Muscle layer of duodenum (tissue), 2 donors: ENCODE results near the gene SMIM5.

Experiments used
- H3K27ac ChIP-seq: one replicate; pipeline ENCODE4 v1.7.0; 2013; ENCODE audit warnings: mild to moderate bottlenecking, low read length
- H3K27me3 ChIP-seq: one replicate; pipeline ENCODE4 v1.7.0; 2013; ENCODE audit warnings: low read depth, mild to moderate bottlenecking, control low read depth, low read length
- H3K36me3 ChIP-seq, 2 donors: one replicate each; pipeline ENCODE4 v1.7.0; 2013; ENCODE audit warnings: low read length in 2 of 2, control low read depth in 1 of 2, mild to moderate bottlenecking in 1 of 2; ENCODE audit not compliant: insufficient read depth in 2 of 2, control insufficient read depth in 1 of 2
- H3K4me1 ChIP-seq, 2 donors: one replicate each; pipeline ENCODE4 v1.7.0; 2013; ENCODE audit warnings: low read length in 2 of 2, mild to moderate bottlenecking in 2 of 2, control low read depth in 1 of 2, moderate library complexity in 1 of 2; ENCODE audit not compliant: insufficient read depth in 2 of 2, control insufficient read depth in 1 of 2
- H3K4me3 ChIP-seq, 2 donors: one replicate each; pipeline ENCODE4 v1.7.0; 2013; ENCODE audit warnings: low read length in 2 of 2, low read depth in 1 of 2, mild to moderate bottlenecking in 1 of 2
- H3K9me3 ChIP-seq, 2 donors: one replicate each; pipeline ENCODE4 v1.7.0; 2013; ENCODE audit warnings: low read length in 2 of 2, control low read depth in 1 of 2, mild to moderate bottlenecking in 1 of 2; ENCODE audit not compliant: control insufficient read depth in 1 of 2
- donor health status: healthy.

Gene SMIM5

GRCh38 chr17:75661531-75661930 is 28.3 kb downstream of the SMIM5 start:
- no peak overlapping the region for H3K4me3 ChIP-seq
- no peaks in the 10 kb centered on the region for H3K9me3 ChIP-seq
- H3K27ac ChIP-seq: no peak overlapping the region
- H3K36me3 ChIP-seq: peaks cover 24 to 59% of the 10 kb centered on the region in 2 donors
- no peaks in the 10 kb centered on the region for H3K27me3 ChIP-seq
- peaks cover 7 to 10% of the 10 kb centered on the region in 2 donors for H3K4me1 ChIP-seq

- Histone ChIP-seq H3K9me3 (no peaks in the 10 kb centered on the region), H3K36me3 (peaks cover 24 to 52% of the 10 kb centered on the region in 2 donors), H3K27me3 (no peaks in the 10 kb centered on the region), H3K4me3 (no peak overlapping the region), H3K27ac (no peak overlapping the region), H3K4me1 (peaks cover 7 to 10% of the 10 kb centered on the region in 2 donors)
Observed at GRCh38 chr17:75662511-75662910, 29.3 kb downstream of the SMIM5 start.

- H3K36me3 ChIP-seq: peaks cover 21 to 51% of the 10 kb centered on the region in 2 donors
- H3K27ac ChIP-seq: no peak overlapping the region
- no peaks in the 10 kb centered on the region for H3K27me3 ChIP-seq
- H3K4me3 ChIP-seq: no peak overlapping the region
- peaks cover 17 to 20% of the 10 kb centered on the region in 2 donors for H3K4me1 ChIP-seq
- H3K9me3 ChIP-seq: no peaks in the 10 kb centered on the region
Observed at GRCh38 chr17:75664099-75664549, 30.9 kb downstream of the SMIM5 start.

- peaks cover 17 to 20% of the 10 kb centered on the region in 2 donors for H3K4me1 ChIP-seq
- H3K36me3 ChIP-seq: peaks cover 23 to 53% of the 10 kb centered on the region in 2 donors
- H3K27ac ChIP-seq: peak overlapping the region; percentile 95
- no peaks in the 10 kb centered on the region for H3K27me3 ChIP-seq
- H3K9me3 ChIP-seq: no peaks in the 10 kb centered on the region
- peak overlapping the region; percentile 79 to 96 for H3K4me3 ChIP-seq
Observed at GRCh38 chr17:75665981-75666380, 32.7 kb downstream of the SMIM5 start.

DNA sequence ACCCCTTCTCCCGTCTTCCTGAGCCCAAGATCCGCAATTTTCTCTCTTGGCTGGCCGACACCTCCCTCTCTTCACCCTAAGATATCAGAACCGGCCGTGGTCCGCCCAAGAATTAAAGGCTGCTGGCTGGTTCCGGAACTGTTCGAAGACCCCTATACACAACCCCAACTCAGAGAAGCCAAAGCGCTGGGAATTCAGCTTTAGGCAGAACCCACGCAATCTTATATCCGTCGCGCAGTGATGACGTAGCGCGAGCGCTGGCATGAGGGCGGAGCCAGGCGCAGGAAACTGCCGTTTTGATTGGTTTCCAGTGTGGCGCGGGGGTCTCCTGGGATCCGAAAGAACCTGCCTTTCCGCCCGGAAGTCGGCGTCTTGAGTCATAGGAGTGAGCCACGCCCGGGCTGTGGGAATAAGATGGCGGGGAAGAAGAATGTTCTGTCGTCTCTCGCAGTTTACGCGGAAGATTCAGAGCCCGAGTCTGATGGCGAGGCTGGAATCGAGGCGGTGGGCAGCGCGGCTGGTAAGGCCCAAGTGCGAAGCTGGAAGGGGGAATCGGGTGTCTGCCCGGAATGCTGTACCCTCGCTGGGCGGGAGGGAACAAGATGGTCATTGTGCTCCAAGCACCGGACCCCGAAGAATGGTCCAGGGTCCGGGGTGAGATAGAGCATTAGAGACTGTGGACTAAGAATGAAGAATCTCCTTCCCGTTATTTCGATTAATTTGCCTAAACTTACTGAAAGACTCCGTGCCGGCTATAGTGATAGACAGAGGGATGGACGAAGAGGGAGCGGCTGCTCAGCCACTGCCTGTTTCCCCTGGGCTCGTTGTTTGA is 33.9 kb downstream of the SMIM5 start, which contains the start of the genes RECQL5 and SAP30BP:
RECQL5 (minus strand) TSS at position 196 of the 832 bp plus-strand sequence. CDS start 597 bp downstream, outside the sequence.
SAP30BP (plus strand) TSS at position 380 of the 832 bp plus-strand sequence; CDS start at position 415, 35 bp downstream.
- H3K4me3 ChIP-seq: peak within 1 kb of the TSS; percentile 79 to 96

DNA sequence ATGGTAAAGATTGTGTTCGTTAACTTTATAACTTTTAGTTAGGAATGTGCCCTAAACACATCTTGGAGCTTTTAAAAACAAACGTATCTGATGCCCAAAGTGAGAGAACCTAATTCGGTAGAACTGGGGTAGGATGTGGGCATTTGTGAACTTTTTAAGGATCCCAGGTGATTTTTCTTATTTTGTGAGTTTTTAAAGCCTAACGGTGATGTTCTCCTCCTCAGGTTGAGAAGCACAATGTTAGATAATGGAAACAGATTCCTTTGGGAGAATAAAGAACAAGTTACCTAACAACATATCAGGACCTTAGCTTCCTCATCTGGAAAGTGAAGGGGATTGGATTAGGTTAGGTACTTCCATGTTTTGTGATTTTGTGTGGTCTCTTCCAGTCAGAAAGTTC is 34.6 kb downstream of the SMIM5 start:
- H3K27ac ChIP-seq: peak overlapping the region; percentile 95
- peaks cover 22 to 52% of the 10 kb centered on the region in 2 donors for H3K36me3 ChIP-seq
- H3K27me3 ChIP-seq: no peaks in the 10 kb centered on the region
- peak overlapping the region; percentile 79 to 96 for H3K4me3 ChIP-seq
- no peaks in the 10 kb centered on the region for H3K9me3 ChIP-seq
- peaks cover 17 to 20% of the 10 kb centered on the region in 2 donors for H3K4me1 ChIP-seq

More for the DNA sequence above, 33.9 kb downstream of the SMIM5 start, which contains the start of the genes RECQL5 and SAP30BP:
- Histone ChIP-seq H3K9me3 (no peaks in the 10 kb centered on the region), H3K27me3 (no peaks in the 10 kb centered on the region), H3K27ac (peak within 1 kb of the TSS; percentile 95), H3K4me1 (peaks cover 17 to 20% of the 10 kb centered on the region in 2 donors), H3K36me3 (peaks cover 22 to 53% of the 10 kb centered on the region in 2 donors)

DNA sequence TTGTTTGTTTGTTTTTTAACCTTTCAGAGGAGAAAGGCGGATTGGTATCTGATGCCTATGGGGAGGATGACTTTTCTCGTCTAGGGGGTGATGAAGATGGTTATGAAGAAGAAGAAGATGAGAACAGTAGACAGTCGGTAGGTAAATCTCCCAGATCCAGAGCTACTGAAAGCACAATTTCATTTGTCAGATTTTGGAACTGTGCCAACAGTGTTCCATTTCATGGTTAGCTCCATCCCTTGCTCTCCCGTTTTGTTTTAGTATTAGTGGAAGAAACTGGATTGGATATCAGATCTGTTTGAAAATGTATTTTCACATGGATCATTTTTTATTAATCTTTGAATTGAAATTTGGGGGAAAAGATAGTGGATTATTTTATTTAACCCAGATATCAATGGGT is 35.3 kb downstream of the SMIM5 start:
- no peaks in the 10 kb centered on the region for H3K27me3 ChIP-seq
- H3K4me1 ChIP-seq: peaks cover 17 to 20% of the 10 kb centered on the region in 2 donors
- peak overlapping the region; percentile 95 for H3K27ac ChIP-seq
- H3K36me3 ChIP-seq: peaks cover 28 to 54% of the 10 kb centered on the region in 2 donors
- H3K4me3 ChIP-seq: peak overlapping the region in 1 of 2 donors; percentile 96
- no peaks in the 10 kb centered on the region for H3K9me3 ChIP-seq

GRCh38 chr17:75670868-75671267 is 37.6 kb downstream of the SMIM5 start:
- Histone ChIP-seq H3K27ac (no peak overlapping the region), H3K27me3 (no peaks in the 10 kb centered on the region), H3K9me3 (no peaks in the 10 kb centered on the region), H3K4me3 (no peak overlapping the region), H3K36me3 (peaks cover 33 to 51% of the 10 kb centered on the region in 2 donors), H3K4me1 (peaks cover 15 to 23% of the 10 kb centered on the region in 2 donors)

DNA sequence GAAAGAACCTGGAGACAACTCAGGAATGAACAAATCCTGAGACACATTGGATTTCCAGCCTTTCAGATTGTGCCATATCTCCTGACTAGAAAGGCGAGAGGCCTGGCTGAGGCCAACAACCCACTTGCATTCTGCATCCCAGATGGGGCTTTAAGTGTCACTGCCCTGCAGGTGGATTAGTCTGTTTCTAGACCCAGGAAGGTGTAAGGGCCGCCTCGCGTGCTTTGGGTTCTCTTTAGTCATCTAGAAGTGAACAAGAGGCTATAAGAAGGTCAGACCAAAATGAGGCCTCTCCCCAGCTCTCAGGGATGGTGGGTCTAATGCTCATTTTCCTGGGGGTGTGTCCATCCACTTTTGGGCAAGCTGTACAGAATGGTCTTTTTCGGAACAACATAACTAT is 38.8 kb downstream of the SMIM5 start:
- Histone ChIP-seq H3K36me3 (peaks cover 33 to 57% of the 10 kb centered on the region in 2 donors), H3K27me3 (no peaks in the 10 kb centered on the region)

DNA sequence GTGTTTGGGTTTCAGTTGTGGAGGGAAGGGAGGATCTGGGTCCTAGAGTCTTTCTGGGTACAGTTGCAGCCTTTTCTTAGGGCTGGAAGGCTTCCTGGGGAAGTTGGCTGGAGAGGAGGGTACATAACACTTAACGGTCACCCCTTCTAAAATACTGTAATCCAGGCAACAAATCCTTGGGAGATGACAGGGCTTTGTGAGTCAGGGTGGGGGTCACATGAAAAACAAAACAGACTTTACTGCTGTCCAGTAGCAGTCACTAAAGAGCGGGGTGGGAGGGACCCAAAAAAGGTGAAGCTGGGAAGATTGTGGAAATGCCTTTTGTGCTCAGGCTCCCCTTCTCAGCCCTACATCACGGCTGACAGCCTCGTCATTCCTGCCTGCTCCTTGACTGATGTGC is 40.3 kb downstream of the SMIM5 start:
- H3K4me3 ChIP-seq: no peak overlapping the region
- no peaks in the 10 kb centered on the region for H3K9me3 ChIP-seq
- H3K4me1 ChIP-seq: peaks cover 2 to 8% of the 10 kb centered on the region in 2 donors
- no peak overlapping the region for H3K27ac ChIP-seq
- H3K27me3 ChIP-seq: no peaks in the 10 kb centered on the region
- peaks cover 33 to 57% of the 10 kb centered on the region in 2 donors for H3K36me3 ChIP-seq

More for the DNA sequence above, 38.8 kb downstream of the SMIM5 start:
- H3K27ac ChIP-seq: no peak overlapping the region
- H3K4me1 ChIP-seq: peaks cover 10 to 16% of the 10 kb centered on the region in 2 donors
- no peaks in the 10 kb centered on the region for H3K9me3 ChIP-seq
- H3K4me3 ChIP-seq: no peak overlapping the region

GRCh38 chr17:75676461-75676860 is 43.2 kb downstream of the SMIM5 start:
- peaks cover 21 to 32% of the 10 kb centered on the region in 2 donors for H3K36me3 ChIP-seq
- no peak overlapping the region for H3K4me3 ChIP-seq
- H3K27ac ChIP-seq: no peak overlapping the region
- H3K27me3 ChIP-seq: no peaks in the 10 kb centered on the region
- no peaks in the 10 kb centered on the region for H3K9me3 ChIP-seq
- H3K4me1 ChIP-seq: peaks cover 0 to 12% of the 10 kb centered on the region in 2 donors
